NCI-H1436 (cell line): ENCODE measurements around the gene CCDC185.

Source experiments
- DNase-seq: peaks from one replicate; lab custom pipeline; 2025; lab: John Stamatoyannopoulos, UW

The CCDC185 gene

GRCh38 chr1:223430236-223430635 lies 37.0 kb downstream of the CCDC185 start:
- DNase-seq, result no peak

- DNase-seq, result no peak
These were observed 43.9 kb downstream of the CCDC185 start for GRCh38 chr1:223437151-223437550.

- no peak for DNase-seq
These were observed 50.2 kb downstream of the CCDC185 start for GRCh38 chr1:223443397-223443796.

- no peak for DNase-seq
These were observed 51.2 kb downstream of the CCDC185 start for GRCh38 chr1:223444411-223444810.
